GM19328 (cell line): ENCODE results near the gene MAP4K4.

Source experiments
- ATAC-seq: cut with Tn5 transposase; IDR thresholded peaks from one replicate; pipeline ENCODE4 v1.9.1; 2021; ENCODE audit warnings: mild to moderate bottlenecking, moderate library complexity; ENCODE audit not compliant: unreplicated experiment

MAP4K4 gene

GRCh38 chr2:101829429-101829828 is 131.9 kb downstream of the MAP4K4 start:
- no peak for ATAC-seq

- ATAC-seq = no peak
These were observed 132.6 kb downstream of the MAP4K4 start for GRCh38 chr2:101830146-101830545.

GRCh38 chr2:101830555-101830954 is 133.0 kb downstream of the MAP4K4 start:
- no peak for ATAC-seq

- ATAC-seq = peak; percentile 65
These were observed 133.9 kb downstream of the MAP4K4 start for GRCh38 chr2:101831351-101831865.

GRCh38 chr2:101832114-101832513 is 134.6 kb downstream of the MAP4K4 start:
- no peak for ATAC-seq

GRCh38 chr2:101833890-101834523 is 136.5 kb downstream of the MAP4K4 start:
- no peak for ATAC-seq

- no peak for ATAC-seq
These were observed 139.8 kb downstream of the MAP4K4 start for GRCh38 chr2:101837354-101837753.

- ATAC-seq = no peak
These were observed 144.3 kb downstream of the MAP4K4 start for GRCh38 chr2:101841679-101842327.

- ATAC-seq = no peak
These were observed 145.0 kb downstream of the MAP4K4 start for GRCh38 chr2:101842471-101842870.

GRCh38 chr2:101843048-101843447 is 145.5 kb downstream of the MAP4K4 start:
- ATAC-seq = no peak

GRCh38 chr2:101843471-101843870 is 146.0 kb downstream of the MAP4K4 start:
- no peak for ATAC-seq

GRCh38 chr2:101844055-101844635 is 146.6 kb downstream of the MAP4K4 start:
- no peak for ATAC-seq

GRCh38 chr2:101846973-101847372 is 149.5 kb downstream of the MAP4K4 start:
- no peak for ATAC-seq

- ATAC-seq = no peak
These were observed 150.3 kb downstream of the MAP4K4 start for GRCh38 chr2:101847661-101848339.

- no peak for ATAC-seq
These were observed 151.4 kb downstream of the MAP4K4 start for GRCh38 chr2:101848769-101849410.

GRCh38 chr2:101850450-101850849 is 152.9 kb downstream of the MAP4K4 start:
- ATAC-seq = no peak

- no peak for ATAC-seq
These were observed 153.5 kb downstream of the MAP4K4 start for GRCh38 chr2:101850991-101851390.

- no peak for ATAC-seq
These were observed 155.3 kb downstream of the MAP4K4 start for GRCh38 chr2:101852824-101853223.

- ATAC-seq = no peak
These were observed 157.4 kb downstream of the MAP4K4 start for GRCh38 chr2:101854877-101855276.

GRCh38 chr2:101855776-101856175 is 158.3 kb downstream of the MAP4K4 start:
- no peak for ATAC-seq

- ATAC-seq = no peak
These were observed 160.7 kb downstream of the MAP4K4 start for GRCh38 chr2:101858246-101858645.
